T-helper 1 cell treated with Interleukin-12 subunit alpha and Interleukin-12 subunit beta and Interleukin-4 antibody, amounts not matched to agents 30 μg/mL and 1 μg/mL, for 36 hours (primary cell): ENCODE data around the gene RAB37.

Experiments used
- H3K27ac Mint-ChIP-seq: one replicate; pipeline ENCODE4 v1.8.0; 2021; ENCODE audit warnings: mild to moderate bottlenecking, mixed read lengths
- H3K27me3 Mint-ChIP-seq: one replicate; pipeline ENCODE4 v1.8.0; 2021; ENCODE audit warnings: low read depth, mixed read lengths
- H3K36me3 Mint-ChIP-seq: one replicate; pipeline ENCODE4 v1.8.0; 2021; ENCODE audit warnings: low read depth, mixed read lengths
- H3K4me1 Mint-ChIP-seq: one replicate; pipeline ENCODE4 v1.8.0; 2021; ENCODE audit warnings: low read depth, mixed read lengths
- H3K4me3 Mint-ChIP-seq: one replicate; pipeline ENCODE4 v1.8.0; 2021; ENCODE audit warnings: mild to moderate bottlenecking, moderate library complexity, mixed read lengths
- H3K9me3 Mint-ChIP-seq: one replicate; pipeline ENCODE4 v1.8.0; 2021; ENCODE audit warnings: mixed read lengths

RAB37 gene

GRCh38 chr17:74733365-74734122, 3.5 kb upstream of the RAB37 start:
- peaks cover 8% of the 10 kb centered on the region for H3K27me3 Mint-ChIP-seq
- H3K36me3 Mint-ChIP-seq = no peaks in the 10 kb centered on the region
- no peak overlapping the region for H3K4me3 Mint-ChIP-seq
- no peaks in the 10 kb centered on the region for H3K9me3 Mint-ChIP-seq
- no peak overlapping the region for H3K27ac Mint-ChIP-seq
- H3K4me1 Mint-ChIP-seq = peaks cover 28% of the 10 kb centered on the region

- Mint-ChIP-seq H3K27ac (no peak overlapping the region), H3K9me3 (no peaks in the 10 kb centered on the region), H3K36me3 (peaks cover 3% of the 10 kb centered on the region), H3K4me3 (no peak overlapping the region), H3K4me1 (peaks cover 34% of the 10 kb centered on the region), H3K27me3 (peaks cover 8% of the 10 kb centered on the region)
Observed at GRCh38 chr17:74734256-74734655, 2.8 kb upstream of the RAB37 start.

DNA sequence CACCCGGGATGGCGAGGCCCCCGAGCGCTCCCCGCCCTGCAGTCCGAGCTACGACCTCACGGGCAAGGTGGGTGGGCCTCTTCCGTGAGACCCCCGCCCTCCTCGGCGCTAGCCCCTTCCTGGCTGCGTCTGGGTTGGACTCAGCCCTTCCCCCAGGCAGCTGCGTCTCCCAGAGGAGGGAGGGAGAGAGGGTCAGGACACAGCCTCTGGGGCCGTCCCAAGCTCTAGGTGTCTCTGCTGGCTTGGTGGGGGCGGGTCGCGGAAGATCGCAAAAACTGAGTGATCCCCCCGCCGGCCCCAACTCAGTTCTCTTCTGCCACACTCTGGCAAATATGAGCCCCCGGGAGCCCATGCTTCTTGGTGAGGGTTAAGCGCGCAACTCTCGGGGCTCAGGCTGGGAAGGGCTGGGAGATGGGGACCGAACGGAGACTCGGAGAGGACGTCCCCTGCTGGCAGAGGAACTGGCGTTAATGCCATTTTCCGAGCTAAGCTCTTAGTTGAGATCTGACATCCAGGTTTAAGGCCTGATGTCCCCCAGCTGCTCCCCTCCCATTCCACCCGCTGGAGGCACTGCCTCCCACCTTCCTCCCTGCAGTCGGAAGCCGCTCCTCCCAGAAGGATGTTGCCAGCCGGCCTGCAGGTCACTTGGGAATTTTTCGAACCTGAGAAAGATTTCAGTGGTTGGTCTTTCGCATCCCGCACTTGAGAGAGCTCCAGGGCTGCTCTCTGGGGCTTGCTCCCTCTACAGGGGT, 419 bp downstream of the RAB37 start:
- peaks cover 51% of the 10 kb centered on the region for H3K4me1 Mint-ChIP-seq
- H3K36me3 Mint-ChIP-seq = peaks cover 12% of the 10 kb centered on the region

GRCh38 chr17:74738051-74738996, 1.3 kb downstream of the RAB37 start:
- H3K4me1 Mint-ChIP-seq = peaks cover 58% of the 10 kb centered on the region

More for the DNA sequence above, 419 bp downstream of the RAB37 start:
- peak overlapping the region; percentile 88 for H3K4me3 Mint-ChIP-seq
- no peaks in the 10 kb centered on the region for H3K9me3 Mint-ChIP-seq
- peaks cover 8% of the 10 kb centered on the region for H3K27me3 Mint-ChIP-seq
- peak overlapping the region; percentile 82 for H3K27ac Mint-ChIP-seq

GRCh38 chr17:74739227-74739831, 2.3 kb downstream of the RAB37 start:
- Mint-ChIP-seq H3K27me3 (peaks cover 8% of the 10 kb centered on the region), H3K36me3 (peaks cover 22% of the 10 kb centered on the region), H3K4me3 (peak overlapping the region; percentile 88), H3K9me3 (no peaks in the 10 kb centered on the region), H3K27ac (peak overlapping the region; percentile 82), H3K4me1 (peaks cover 68% of the 10 kb centered on the region)

More at GRCh38 chr17:74738051-74738996, 1.3 kb downstream of the RAB37 start:
- Mint-ChIP-seq H3K27me3 (peaks cover 8% of the 10 kb centered on the region), H3K4me3 (peak overlapping the region; percentile 88), H3K9me3 (no peaks in the 10 kb centered on the region), H3K27ac (peak overlapping the region; percentile 82), H3K36me3 (peaks cover 15% of the 10 kb centered on the region)

GRCh38 chr17:74740173-74740572, 3.1 kb downstream of the RAB37 start:
- peaks cover 25% of the 10 kb centered on the region for H3K36me3 Mint-ChIP-seq
- H3K27me3 Mint-ChIP-seq = peaks cover 4% of the 10 kb centered on the region
- peak overlapping the region; percentile 82 for H3K27ac Mint-ChIP-seq
- H3K4me1 Mint-ChIP-seq = peaks cover 70% of the 10 kb centered on the region
- H3K4me3 Mint-ChIP-seq = peak overlapping the region; percentile 70
- no peaks in the 10 kb centered on the region for H3K9me3 Mint-ChIP-seq

DNA sequence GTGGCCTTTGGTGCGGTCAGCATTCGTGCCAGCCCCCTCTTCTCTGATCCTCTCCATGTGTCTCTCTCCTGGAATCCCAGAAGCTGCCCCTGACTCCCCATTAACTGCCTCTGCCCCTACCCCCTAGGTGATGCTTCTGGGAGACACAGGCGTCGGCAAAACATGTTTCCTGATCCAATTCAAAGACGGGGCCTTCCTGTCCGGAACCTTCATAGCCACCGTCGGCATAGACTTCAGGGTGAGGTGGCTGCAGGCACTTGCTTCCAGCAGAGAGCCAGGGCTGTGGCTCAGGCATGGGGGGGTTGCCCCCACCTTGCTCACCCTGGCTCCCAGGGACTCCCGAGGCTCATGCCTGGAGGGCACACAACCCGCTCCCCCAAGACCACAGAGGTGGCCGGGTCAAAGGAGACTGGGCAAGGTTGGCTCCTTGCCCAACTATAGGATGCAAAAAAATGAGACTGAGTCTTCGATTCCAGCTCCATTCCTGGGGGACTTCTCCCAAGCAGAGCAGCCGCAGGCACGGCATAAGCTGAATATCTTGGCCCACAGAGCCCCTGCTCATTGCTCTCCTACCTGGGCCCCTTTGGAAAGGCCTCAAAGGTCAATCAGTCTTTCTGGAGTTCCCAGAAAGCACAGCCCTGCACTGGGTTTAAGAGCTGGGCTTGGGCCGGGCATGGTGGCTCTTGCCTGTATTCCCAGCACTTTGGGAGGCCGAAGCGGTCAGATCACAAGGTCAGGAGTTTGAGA, 3.8 kb downstream of the RAB37 start:
- Mint-ChIP-seq H3K9me3 (no peaks in the 10 kb centered on the region), H3K4me3 (peak overlapping the region; percentile 70), H3K4me1 (peaks cover 70% of the 10 kb centered on the region), H3K36me3 (peaks cover 25% of the 10 kb centered on the region), H3K27ac (peak overlapping the region; percentile 88), H3K27me3 (peaks cover 4% of the 10 kb centered on the region)

DNA sequence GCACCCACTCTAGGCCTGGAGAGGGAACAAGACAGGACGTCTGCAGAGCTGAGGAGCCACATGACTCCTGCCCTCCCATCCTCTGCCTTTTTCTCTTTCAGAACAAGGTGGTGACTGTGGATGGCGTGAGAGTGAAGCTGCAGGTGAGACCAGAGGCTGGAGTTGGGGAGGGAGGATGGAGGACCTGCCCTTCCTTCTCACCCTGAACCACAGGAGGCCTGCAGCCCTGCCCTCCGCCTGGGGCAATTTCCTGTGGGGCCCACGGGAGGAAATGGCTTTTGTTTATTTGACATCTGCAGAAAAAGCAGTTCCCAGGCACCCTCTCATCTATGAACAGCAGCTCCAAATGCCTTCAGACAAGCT, 5.1 kb downstream of the RAB37 start:
- Mint-ChIP-seq H3K9me3 (no peaks in the 10 kb centered on the region), H3K36me3 (peaks cover 25% of the 10 kb centered on the region), H3K27ac (peak overlapping the region; percentile 88), H3K4me3 (peak overlapping the region; percentile 71), H3K4me1 (peaks cover 74% of the 10 kb centered on the region), H3K27me3 (no peaks in the 10 kb centered on the region)

DNA sequence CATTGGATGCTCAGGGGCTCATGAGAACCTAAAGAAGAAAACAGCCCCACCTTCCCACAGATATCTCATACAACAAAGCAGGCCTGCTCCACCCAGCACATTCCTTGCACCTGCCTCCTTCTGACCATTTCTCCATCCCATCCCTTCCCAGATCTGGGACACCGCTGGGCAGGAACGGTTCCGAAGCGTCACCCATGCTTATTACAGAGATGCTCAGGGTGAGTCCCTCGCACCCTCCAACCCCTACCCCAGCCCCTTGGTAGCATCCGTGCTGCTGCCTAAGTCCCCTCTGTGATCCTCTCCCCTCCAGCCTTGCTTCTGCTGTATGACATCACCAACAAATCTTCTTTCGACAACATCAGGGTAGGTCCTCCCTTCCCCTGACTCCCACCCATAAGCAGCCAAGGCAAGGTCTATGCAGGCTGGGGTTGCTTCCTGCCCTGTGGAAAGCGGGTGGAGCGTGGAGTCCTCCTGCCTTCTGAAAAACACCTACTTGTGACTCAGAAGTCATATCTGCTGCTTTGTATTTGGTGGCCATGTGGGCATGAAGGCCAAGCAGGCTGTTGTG, 6.0 kb downstream of the RAB37 start:
- Mint-ChIP-seq H3K27ac (peak overlapping the region; percentile 88), H3K4me3 (peak overlapping the region; percentile 76), H3K36me3 (peaks cover 25% of the 10 kb centered on the region), H3K27me3 (no peaks in the 10 kb centered on the region), H3K9me3 (no peaks in the 10 kb centered on the region), H3K4me1 (peaks cover 71% of the 10 kb centered on the region)

DNA sequence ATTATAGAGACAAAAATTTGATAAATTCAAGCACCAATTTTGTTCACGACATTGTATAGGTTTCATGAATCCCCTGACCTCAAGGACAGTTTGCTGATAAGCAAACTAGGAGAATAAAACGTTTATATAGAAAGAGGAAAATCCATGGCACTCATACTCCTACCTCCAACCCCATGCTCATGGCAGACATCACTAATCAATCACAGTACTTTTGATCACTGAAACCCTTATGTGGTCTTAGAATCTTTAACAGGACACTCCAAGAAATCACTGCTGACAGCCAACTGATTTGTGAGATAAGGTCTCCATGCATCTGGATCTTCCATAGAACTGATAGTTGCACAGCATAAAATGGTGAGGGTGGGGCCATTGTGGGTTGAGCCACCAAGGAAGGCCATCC, 6.7 kb downstream of the RAB37 start:
- peaks cover 24% of the 10 kb centered on the region for H3K36me3 Mint-ChIP-seq
- peak overlapping the region; percentile 82 for H3K27ac Mint-ChIP-seq
- H3K27me3 Mint-ChIP-seq = no peaks in the 10 kb centered on the region

DNA sequence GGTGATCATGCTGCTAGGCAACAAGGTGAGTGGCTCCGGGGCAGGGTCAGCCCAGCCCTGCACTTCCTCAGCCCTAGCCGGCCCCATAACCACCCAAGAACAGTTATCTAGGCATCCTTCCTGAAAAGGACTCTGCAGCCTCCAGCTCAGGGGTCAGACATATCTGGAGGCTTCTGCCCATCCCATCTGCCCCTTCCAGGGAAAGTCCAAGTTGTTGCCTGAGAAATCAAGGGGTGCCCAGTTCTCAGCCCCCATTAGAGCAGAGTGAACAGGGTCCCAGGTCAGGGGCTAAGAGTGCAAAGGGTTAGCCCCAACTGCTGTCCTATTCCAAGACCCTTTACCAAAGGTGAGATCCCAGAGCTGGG, 7.3 kb downstream of the RAB37 start:
- peak overlapping the region; percentile 74 for H3K27ac Mint-ChIP-seq
- H3K4me1 Mint-ChIP-seq = peaks cover 60% of the 10 kb centered on the region
- no peaks in the 10 kb centered on the region for H3K9me3 Mint-ChIP-seq
- no peaks in the 10 kb centered on the region for H3K27me3 Mint-ChIP-seq
- H3K4me3 Mint-ChIP-seq = peak overlapping the region; percentile 72
- peaks cover 22% of the 10 kb centered on the region for H3K36me3 Mint-ChIP-seq

More for the DNA sequence above, 6.7 kb downstream of the RAB37 start:
- Mint-ChIP-seq H3K4me1 (peaks cover 65% of the 10 kb centered on the region), H3K9me3 (no peaks in the 10 kb centered on the region), H3K4me3 (peak overlapping the region; percentile 76)

DNA sequence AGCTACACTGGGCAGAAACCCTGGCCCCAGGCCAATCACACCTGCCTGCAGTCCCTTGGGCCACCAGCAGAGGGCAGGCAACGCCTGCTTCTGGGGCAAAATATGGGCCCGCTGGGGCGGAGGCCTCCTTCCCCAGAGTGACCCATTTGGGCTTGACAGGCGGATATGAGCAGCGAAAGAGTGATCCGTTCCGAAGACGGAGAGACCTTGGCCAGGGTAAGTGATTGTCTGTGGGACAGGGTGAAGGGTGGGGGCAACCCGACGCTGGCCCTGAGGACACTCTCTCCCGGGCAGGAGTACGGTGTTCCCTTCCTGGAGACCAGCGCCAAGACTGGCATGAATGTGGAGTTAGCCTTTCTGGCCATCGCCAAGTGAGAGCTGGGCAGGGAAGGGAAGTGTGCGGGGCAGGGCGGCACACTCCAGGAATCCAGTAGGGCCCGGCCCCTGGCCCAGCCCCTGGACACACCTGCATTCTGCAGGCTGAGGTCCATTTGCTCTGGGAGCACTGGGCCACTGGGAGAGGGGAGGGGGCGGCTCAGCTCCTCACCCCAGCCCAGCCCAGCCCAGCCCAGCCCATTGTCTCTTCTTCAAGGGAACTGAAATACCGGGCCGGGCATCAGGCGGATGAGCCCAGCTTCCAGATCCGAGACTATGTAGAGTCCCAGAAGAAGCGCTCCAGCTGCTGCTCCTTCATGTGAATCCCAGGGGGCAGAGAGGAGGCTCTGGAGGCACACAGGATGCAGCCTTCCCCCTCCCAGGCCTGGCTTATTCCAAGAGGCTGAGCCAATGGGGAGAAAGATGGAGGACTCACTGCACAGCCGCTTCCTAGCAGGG, 7.9 kb downstream of the RAB37 start:
- peaks cover 28% of the 10 kb centered on the region for H3K36me3 Mint-ChIP-seq
- peaks cover 56% of the 10 kb centered on the region for H3K4me1 Mint-ChIP-seq
- H3K27me3 Mint-ChIP-seq = no peaks in the 10 kb centered on the region
- H3K27ac Mint-ChIP-seq = peak overlapping the region; percentile 74
- no peaks in the 10 kb centered on the region for H3K9me3 Mint-ChIP-seq
- peak overlapping the region; percentile 72 for H3K4me3 Mint-ChIP-seq
